Uterus (tissue), 4 donors: ENCODE measurements around the gene C10orf90. TPM values are rescaled to one million over a fixed set of nuclear protein-coding genes. Genes with fewer than 3 reads are reported as not detected.

Experiments used
- DNase-seq, 2 donors: peaks; one replicate each; pipeline ENCODE4 v3.0.0-alpha.2; 2019 to 2020
- H3K27ac ChIP-seq, 2 donors: fragments of 200-600 bp; sonication (generic); 1 replicate in 1 of 2; 2 replicates in 1 of 2; pipeline ENCODE4 v1.5.1; 2016 to 2018
- H3K27me3 ChIP-seq, 2 donors: fragments of 200-600 bp; sonication (generic); one replicate each; pipeline ENCODE4 v1.5.1; 2018 to 2019; ENCODE audit warnings: control low read depth in 1 of 2
- H3K36me3 ChIP-seq, 2 donors: fragments of 200-600 bp; sonication (generic); one replicate each; pipeline ENCODE4 v1.5.1; 2019; ENCODE audit warnings: control low read depth in 1 of 2
- H3K4me1 ChIP-seq, 2 donors: fragments of 200-600 bp; sonication (generic); one replicate each; pipeline ENCODE4 v1.5.1; 2018 to 2019; ENCODE audit warnings: control low read depth in 1 of 2
- H3K4me3 ChIP-seq, 2 donors: fragments of 200-600 bp; sonication (generic); 1 replicate in 1 of 2; 2 replicates in 1 of 2; pipeline ENCODE4 v1.5.1; 2018 to 2019; ENCODE audit warnings: mild to moderate bottlenecking in 1 of 2
- H3K9me3 ChIP-seq, 2 donors: fragments of 200-600 bp; sonication (generic); one replicate each; pipeline ENCODE4 v1.5.1; 2019; ENCODE audit warnings: control low read depth in 1 of 2
- CTCF ChIP-seq, 4 experiments: fragments of 200-600 bp in 2 of 4; fragments of 450-650 bp in 2 of 4; sonication (generic) in 2 of 4; IDR thresholded peaks; one replicate each; pipeline ENCODE4 v1.5.1; 2016 to 2019; ENCODE audit warnings: antibody characterized with exemption in 4 of 4, mild to moderate bottlenecking in 2 of 4, moderate library complexity in 1 of 4
- POLR2A ChIP-seq, 2 donors: fragments of 450-650 bp; IDR thresholded peaks; one replicate each; pipeline ENCODE4 v1.6.1; 2016; ENCODE audit warnings: antibody characterized with exemption in 2 of 2, mild to moderate bottlenecking in 1 of 2, moderate library complexity in 1 of 2
- intact Hi-C: fragments of 100-400 bp; cut with DNase I; formaldehyde crosslinking; loops from one replicate; pipeline ENCODE4 v1.15.1; 2023; ENCODE audit warnings: low total_unique reads
- total RNA-seq, 4 donors: library from RNA; depleted of rRNA in 3 of 4; stranded (reverse); fragments of >200 nt in 3 of 4; gene quantifications; one replicate each; pipeline versions ENCODE4 v1.1.0 to v1.2.4, GENCODE V29; 2014 to 2023
- donor health status: DM: yes; HTN: yes; CAD: no.

The C10orf90 gene
- total RNA-seq, 4 donors from 2014 or later: 0.21 TPM; not detected in 3

GRCh38 chr10:126459878-126460481, 210.5 kb downstream of the C10orf90 start:
- Histone ChIP-seq H3K27ac (no peak overlapping the region), H3K4me3 (no peak overlapping the region), H3K9me3 (no peaks in the 10 kb centered on the region), H3K4me1 (no peaks in the 10 kb centered on the region), H3K27me3 (no peaks in the 10 kb centered on the region), H3K36me3 (no peaks in the 10 kb centered on the region)
- TF ChIP-seq POLR2A (IDR thresholded peaks at IDR 0.05) (no peak), CTCF (IDR thresholded peaks at IDR 0.05) (no peak)
- intact Hi-C loops: no loop called here
- no peak for DNase-seq

- no peaks in the 10 kb centered on the region for H3K27me3 ChIP-seq
- intact Hi-C loops: no loop called here
- no peaks in the 10 kb centered on the region for H3K9me3 ChIP-seq
- no peaks in the 10 kb centered on the region for H3K36me3 ChIP-seq
- no peak for TF ChIP-seq POLR2A (IDR thresholded peaks at IDR 0.05)
- no peak for TF ChIP-seq CTCF (IDR thresholded peaks at IDR 0.05)
- H3K4me1 ChIP-seq: no peaks in the 10 kb centered on the region
- H3K27ac ChIP-seq: no peak overlapping the region
- no peak for DNase-seq
- H3K4me3 ChIP-seq: no peak overlapping the region
Measured at GRCh38 chr10:126459032-126459831, 211.3 kb downstream of the C10orf90 start.

- Histone ChIP-seq H3K4me1 (no peaks in the 10 kb centered on the region), H3K9me3 (no peaks in the 10 kb centered on the region), H3K27me3 (no peaks in the 10 kb centered on the region), H3K4me3 (no peak overlapping the region), H3K36me3 (no peaks in the 10 kb centered on the region), H3K27ac (no peak overlapping the region)
- TF ChIP-seq CTCF (IDR thresholded peaks at IDR 0.05) (no peak), POLR2A (IDR thresholded peaks at IDR 0.05) (no peak)
- DNase-seq: no peak
- intact Hi-C loops: no loop called here
Measured at GRCh38 chr10:126458466-126458865, 212.0 kb downstream of the C10orf90 start.

- H3K9me3 ChIP-seq: no peaks in the 10 kb centered on the region
- no peak for TF ChIP-seq POLR2A (IDR thresholded peaks at IDR 0.05)
- TF ChIP-seq CTCF (IDR thresholded peaks at IDR 0.05): no peak
- H3K27ac ChIP-seq: no peak overlapping the region
- no peak overlapping the region for H3K4me3 ChIP-seq
- intact Hi-C loops: no loop called here
- H3K36me3 ChIP-seq: no peaks in the 10 kb centered on the region
- no peaks in the 10 kb centered on the region for H3K27me3 ChIP-seq
- no peaks in the 10 kb centered on the region for H3K4me1 ChIP-seq
- no peak for DNase-seq
Measured at GRCh38 chr10:126456632-126457031, 213.9 kb downstream of the C10orf90 start.

GRCh38 chr10:126455766-126456405, 214.6 kb downstream of the C10orf90 start:
- Histone ChIP-seq H3K27ac (no peak overlapping the region), H3K4me1 (no peaks in the 10 kb centered on the region), H3K36me3 (no peaks in the 10 kb centered on the region), H3K27me3 (no peaks in the 10 kb centered on the region), H3K4me3 (no peak overlapping the region), H3K9me3 (no peaks in the 10 kb centered on the region)
- intact Hi-C loops: no loop called here
- no peak for DNase-seq
- TF ChIP-seq CTCF (IDR thresholded peaks at IDR 0.05): no peak
- no peak for TF ChIP-seq POLR2A (IDR thresholded peaks at IDR 0.05)
